HEK293 (cell line): Measurements from ENCODE around the gene PITRM1.

ENCODE experiments used
- CTCF ChIP-seq: fragments of 450-650 bp; formaldehyde crosslinking; IDR thresholded peaks from 2 replicates; pipeline ENCODE4 v1.5.1; 2016; ENCODE audit warnings: missing biosample characterization, missing genetic modification characterization
- GFI1B ChIP-seq: fragments of 450-650 bp; formaldehyde crosslinking; IDR thresholded peaks from 2 replicates; pipeline ENCODE4 v1.5.1; 2016; ENCODE audit warnings: missing biosample characterization, missing genetic modification characterization
- RBAK ChIP-seq: fragments of 450-650 bp; formaldehyde crosslinking; IDR thresholded peaks from 2 replicates; pipeline ENCODE4 v1.5.1; 2016; ENCODE audit warnings: missing biosample characterization, missing genetic modification characterization
- ZBTB8A ChIP-seq: fragments of 450-650 bp; formaldehyde crosslinking; IDR thresholded peaks from 2 replicates; pipeline ENCODE4 v1.5.1; 2016; ENCODE audit warnings: missing biosample characterization, missing genetic modification characterization
- ZEB2 ChIP-seq: fragments of 450-650 bp; formaldehyde crosslinking; IDR thresholded peaks from 2 replicates; pipeline ENCODE4 v1.5.1; 2016; ENCODE audit warnings: missing biosample characterization, missing genetic modification characterization
- ZNF266 ChIP-seq: fragments of 450-650 bp; formaldehyde crosslinking; IDR thresholded peaks from 2 replicates; pipeline ENCODE4 v1.5.1; 2016; ENCODE audit warnings: missing biosample characterization, missing genetic modification characterization, low read depth
- ZNF274 ChIP-seq, 2 experiments: fragments of 200-500 bp in 1 of 2; fragments of 450-650 bp in 1 of 2; sonication (Bioruptor generic) in 1 of 2; formaldehyde crosslinking in 1 of 2; IDR thresholded peaks; 2 replicates each; pipeline versions ENCODE4 v1.5.1 to v1.6.1; 2014 to 2016; ENCODE audit warnings: borderline replicate concordance in 1 of 2, inconsistent platforms in 1 of 2, low read length in 1 of 2, missing biosample characterization in 1 of 2, missing genetic modification characterization in 1 of 2
- ZNF311 ChIP-seq: fragments of 450-650 bp; formaldehyde crosslinking; IDR thresholded peaks from 2 replicates; pipeline ENCODE4 v1.5.1; 2017; ENCODE audit warnings: missing biosample characterization, missing genetic modification characterization, borderline replicate concordance
- ZNF426 ChIP-seq: fragments of 450-650 bp; formaldehyde crosslinking; IDR thresholded peaks from 2 replicates; pipeline ENCODE4 v1.5.1; 2017; ENCODE audit warnings: missing biosample characterization, missing genetic modification characterization, mild to moderate bottlenecking, inconsistent platforms, moderate library complexity
- ZNF629 ChIP-seq: fragments of 450-650 bp; formaldehyde crosslinking; IDR thresholded peaks from 2 replicates; pipeline ENCODE4 v1.5.1; 2017; ENCODE audit warnings: missing biosample characterization, missing genetic modification characterization
- TF ChIP-seq, protein P1 (sequence below): IDR thresholded peaks from 2 replicates; pipeline ENCODE4 v1.6.1; 2011; ENCODE audit warnings: mild to moderate bottlenecking, low read depth, low read length, borderline replicate concordance

- TF ChIP-seq, protein P1, sequence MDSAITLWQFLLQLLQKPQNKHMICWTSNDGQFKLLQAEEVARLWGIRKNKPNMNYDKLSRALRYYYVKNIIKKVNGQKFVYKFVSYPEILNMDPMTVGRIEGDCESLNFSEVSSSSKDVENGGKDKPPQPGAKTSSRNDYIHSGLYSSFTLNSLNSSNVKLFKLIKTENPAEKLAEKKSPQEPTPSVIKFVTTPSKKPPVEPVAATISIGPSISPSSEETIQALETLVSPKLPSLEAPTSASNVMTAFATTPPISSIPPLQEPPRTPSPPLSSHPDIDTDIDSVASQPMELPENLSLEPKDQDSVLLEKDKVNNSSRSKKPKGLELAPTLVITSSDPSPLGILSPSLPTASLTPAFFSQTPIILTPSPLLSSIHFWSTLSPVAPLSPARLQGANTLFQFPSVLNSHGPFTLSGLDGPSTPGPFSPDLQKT = no peak
- TF ChIP-seq RBAK (tag by site-specific recombination) = no peak
- TF ChIP-seq ZNF426 (tag by site-specific recombination) = no peak
- TF ChIP-seq ZNF266 = no peak
- no peak for TF ChIP-seq ZBTB8A
- TF ChIP-seq CTCF (tag by site-specific recombination) = no peak
- no peak for TF ChIP-seq GFI1B (tag by site-specific recombination)
- TF ChIP-seq ZNF311 = no peak
- no peak for TF ChIP-seq ZNF274 (IDR thresholded peaks at IDR 0.05; ENCODE audit: low read length)
- TF ChIP-seq ZNF274 (tag by site-specific recombination; IDR thresholded peaks at IDR 0.05; ENCODE audit: borderline replicate concordance) = no peak
- TF ChIP-seq ZEB2 = no peak
- TF ChIP-seq ZNF629 (tag by site-specific recombination) = no peak
Observed at GRCh38 chr10:3213208-3213607, 40.6 kb upstream of the PITRM1 start.
